B cell (primary cell): ENCODE data around the gene AHCY.

Source experiments
- EZH2 ChIP-seq: IDR thresholded peaks from 2 replicates; pipeline ENCODE4 v1.6.1; 2012; ENCODE audit warnings: borderline replicate concordance, low read depth, mild to moderate bottlenecking, moderate library complexity, low read length; ENCODE audit not compliant: insufficient read depth, poor library complexity, severe bottlenecking
- TF ChIP-seq, protein P1 (sequence below): fragments of 200-600 bp; IDR thresholded peaks from one replicate; pipeline ENCODE4 v1.8.0; 2022; ENCODE audit warnings: antibody characterized with exemption, mild to moderate bottlenecking

GRCh38 chr20:34281177-34281576 lies 22.0 kb downstream of the AHCY start:
- TF ChIP-seq EZH2, result no peak
- TF ChIP-seq, protein P1, sequence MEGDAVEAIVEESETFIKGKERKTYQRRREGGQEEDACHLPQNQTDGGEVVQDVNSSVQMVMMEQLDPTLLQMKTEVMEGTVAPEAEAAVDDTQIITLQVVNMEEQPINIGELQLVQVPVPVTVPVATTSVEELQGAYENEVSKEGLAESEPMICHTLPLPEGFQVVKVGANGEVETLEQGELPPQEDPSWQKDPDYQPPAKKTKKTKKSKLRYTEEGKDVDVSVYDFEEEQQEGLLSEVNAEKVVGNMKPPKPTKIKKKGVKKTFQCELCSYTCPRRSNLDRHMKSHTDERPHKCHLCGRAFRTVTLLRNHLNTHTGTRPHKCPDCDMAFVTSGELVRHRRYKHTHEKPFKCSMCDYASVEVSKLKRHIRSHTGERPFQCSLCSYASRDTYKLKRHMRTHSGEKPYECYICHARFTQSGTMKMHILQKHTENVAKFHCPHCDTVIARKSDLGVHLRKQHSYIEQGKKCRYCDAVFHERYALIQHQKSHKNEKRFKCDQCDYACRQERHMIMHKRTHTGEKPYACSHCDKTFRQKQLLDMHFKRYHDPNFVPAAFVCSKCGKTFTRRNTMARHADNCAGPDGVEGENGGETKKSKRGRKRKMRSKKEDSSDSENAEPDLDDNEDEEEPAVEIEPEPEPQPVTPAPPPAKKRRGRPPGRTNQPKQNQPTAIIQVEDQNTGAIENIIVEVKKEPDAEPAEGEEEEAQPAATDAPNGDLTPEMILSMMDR, result no peak
